Mucosa of stomach (tissue), 1 donor: ENCODE results near the gene ACBD5.
A peak's percentile ranks its signal among the peaks of the same experiment; 100 is the strongest.
"Not testable (repeated sequence)": the region's sequence is repeated elsewhere in the genome, so short reads cannot be mapped to it uniquely, and the experiment has no call there.

ENCODE experiments used
- H3K27me3 ChIP-seq: one replicate; pipeline ENCODE4 v1.7.0; 2013; ENCODE audit warnings: mild to moderate bottlenecking, low read length; ENCODE audit not compliant: control insufficient read depth, insufficient read depth
- H3K36me3 ChIP-seq: one replicate; pipeline ENCODE4 v1.7.0; 2013; ENCODE audit warnings: low read length; ENCODE audit not compliant: control insufficient read depth, insufficient read depth
- H3K4me1 ChIP-seq: one replicate; pipeline ENCODE4 v1.7.0; 2013; ENCODE audit warnings: mild to moderate bottlenecking, low read length; ENCODE audit not compliant: control insufficient read depth, insufficient read depth
- H3K4me3 ChIP-seq: one replicate; pipeline ENCODE4 v1.7.0; 2013; ENCODE audit warnings: low read length
- H3K9ac ChIP-seq: one replicate; pipeline ENCODE4 v1.7.0; 2013; ENCODE audit warnings: mild to moderate bottlenecking, low read length, moderate library complexity
- H3K9me3 ChIP-seq: one replicate; pipeline ENCODE4 v1.7.0; 2013; ENCODE audit warnings: mild to moderate bottlenecking, low read length, moderate library complexity; ENCODE audit not compliant: control insufficient read depth
- donor health status: Pancreatic carcinoma.

ACBD5 gene

DNA sequence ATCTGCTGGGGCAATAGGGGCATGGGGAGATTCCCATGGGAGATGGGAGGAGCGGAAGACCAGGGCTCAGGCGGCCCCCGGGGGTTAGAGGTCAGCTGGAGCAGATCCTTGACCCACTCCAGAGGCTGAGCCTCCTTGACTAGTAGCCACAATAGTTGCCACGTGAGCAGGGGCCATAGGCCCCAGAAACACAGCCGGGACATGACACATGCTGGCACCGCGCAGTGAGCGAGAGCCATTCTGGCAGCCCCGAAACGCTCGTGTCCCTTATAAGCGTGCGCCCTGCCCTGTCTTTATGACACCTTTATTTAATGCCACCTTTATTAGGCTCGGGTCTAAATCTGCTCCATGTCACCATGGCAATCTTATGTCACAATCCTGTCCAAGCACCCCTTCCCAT is 11.0 kb upstream of the ACBD5 start:
- Histone ChIP-seq H3K4me1 (no peaks in the 10 kb centered on the region), H3K36me3 (no peaks in the 10 kb centered on the region), H3K9ac (no peak overlapping the region), H3K4me3 (no peak overlapping the region), H3K27me3 (no peaks in the 10 kb centered on the region), H3K9me3 (no peaks in the 10 kb centered on the region)

DNA sequence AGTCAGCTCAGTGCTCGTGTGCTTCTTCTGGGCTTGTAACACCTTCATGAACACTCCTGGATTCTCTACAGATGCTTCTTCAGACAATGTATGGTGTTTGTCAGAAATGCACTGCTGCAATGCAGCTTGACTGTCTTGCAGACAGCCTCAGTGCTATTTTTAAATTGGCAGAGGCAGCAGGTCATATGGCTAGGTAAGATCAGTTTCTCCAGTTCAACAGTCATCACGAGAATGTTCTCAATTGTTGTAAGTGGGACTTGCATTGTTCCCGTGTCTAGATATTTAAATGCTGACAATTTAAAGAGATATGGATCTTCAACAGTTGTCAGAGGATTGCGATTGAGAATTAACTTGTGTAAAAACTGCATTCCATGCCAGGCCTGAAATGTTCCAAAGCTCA is 7.6 kb upstream of the ACBD5 start:
- Histone ChIP-seq H3K4me1 (no peaks in the 10 kb centered on the region), H3K9me3 (no peaks in the 10 kb centered on the region)

DNA sequence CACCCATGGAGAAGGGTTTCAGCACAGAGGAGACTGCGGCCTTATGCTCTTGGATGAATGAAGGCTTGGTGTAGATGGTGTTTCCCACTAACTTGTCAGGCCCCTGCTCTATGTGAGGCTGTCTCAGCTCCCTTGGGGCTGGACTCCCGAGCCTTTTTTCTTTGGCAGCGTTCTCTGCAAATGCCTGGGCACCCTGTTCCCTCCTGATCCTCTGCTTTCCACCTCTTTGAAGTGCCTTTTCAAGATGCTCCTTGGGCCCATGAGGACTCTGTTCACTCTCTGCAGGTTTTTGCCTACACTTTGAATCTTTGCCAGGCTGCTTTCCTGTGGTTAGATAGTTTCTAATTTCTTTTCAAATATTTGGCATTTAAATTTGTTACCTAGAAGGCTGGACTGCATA is 6.8 kb upstream of the ACBD5 start:
- Histone ChIP-seq H3K4me3 (no peak overlapping the region), H3K9me3 (no peaks in the 10 kb centered on the region), H3K36me3 (no peaks in the 10 kb centered on the region), H3K9ac (no peak overlapping the region), H3K27me3 (no peaks in the 10 kb centered on the region), H3K4me1 (no peaks in the 10 kb centered on the region)

More for the DNA sequence above, 7.6 kb upstream of the ACBD5 start:
- no peaks in the 10 kb centered on the region for H3K27me3 ChIP-seq
- H3K36me3 ChIP-seq, result no peaks in the 10 kb centered on the region
- H3K9ac ChIP-seq, result no peak overlapping the region
- no peak overlapping the region for H3K4me3 ChIP-seq

DNA sequence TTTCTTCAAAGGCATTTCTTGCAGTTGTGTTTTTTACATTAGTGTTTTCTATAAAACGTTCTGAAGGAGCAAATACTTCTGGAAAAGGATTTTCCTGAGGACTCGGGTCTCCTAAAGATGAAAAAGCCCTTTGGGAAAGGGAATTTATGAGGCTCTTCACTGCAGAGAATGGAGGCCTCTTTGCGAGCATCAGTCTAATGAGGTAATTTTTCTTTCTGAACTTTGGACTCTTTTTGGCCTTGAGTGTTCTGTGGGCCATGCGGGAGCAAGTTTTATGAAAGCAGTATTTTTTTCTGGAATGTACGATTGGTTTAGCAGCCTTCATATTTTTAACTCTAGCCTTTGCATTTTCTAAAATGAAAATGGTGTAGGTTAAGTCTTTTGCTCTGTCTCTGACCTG is 6.4 kb upstream of the ACBD5 start:
- Histone ChIP-seq H3K4me3 (no peak overlapping the region), H3K9ac (no peak overlapping the region), H3K27me3 (no peaks in the 10 kb centered on the region), H3K4me1 (no peaks in the 10 kb centered on the region), H3K9me3 (no peaks in the 10 kb centered on the region), H3K36me3 (no peaks in the 10 kb centered on the region)

DNA sequence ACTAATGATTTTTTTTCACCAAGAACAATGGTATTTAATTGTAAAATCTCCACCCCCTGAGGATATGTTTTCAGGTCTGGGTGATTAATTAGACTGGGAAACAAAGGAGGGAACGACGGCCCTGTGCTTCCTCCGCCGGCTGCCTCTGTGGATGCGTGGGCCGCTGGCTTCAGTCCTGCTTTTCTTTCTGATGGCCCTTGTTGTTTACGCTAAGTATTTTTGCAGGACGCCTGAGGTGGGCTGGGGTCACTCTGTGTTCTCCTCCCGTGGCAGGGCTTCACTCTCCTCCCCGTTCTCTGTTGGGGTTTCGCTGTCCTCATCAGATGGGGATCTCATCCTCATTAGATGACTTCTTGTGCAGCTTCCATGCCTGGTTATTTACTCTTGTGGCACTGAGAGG is 5.2 kb upstream of the ACBD5 start:
- H3K4me3 ChIP-seq, result no peak overlapping the region
- no peaks in the 10 kb centered on the region for H3K9me3 ChIP-seq
- H3K4me1 ChIP-seq, result peaks cover 7% of the 10 kb centered on the region
- H3K27me3 ChIP-seq, result no peaks in the 10 kb centered on the region
- H3K9ac ChIP-seq, result no peak overlapping the region
- H3K36me3 ChIP-seq, result no peaks in the 10 kb centered on the region

DNA sequence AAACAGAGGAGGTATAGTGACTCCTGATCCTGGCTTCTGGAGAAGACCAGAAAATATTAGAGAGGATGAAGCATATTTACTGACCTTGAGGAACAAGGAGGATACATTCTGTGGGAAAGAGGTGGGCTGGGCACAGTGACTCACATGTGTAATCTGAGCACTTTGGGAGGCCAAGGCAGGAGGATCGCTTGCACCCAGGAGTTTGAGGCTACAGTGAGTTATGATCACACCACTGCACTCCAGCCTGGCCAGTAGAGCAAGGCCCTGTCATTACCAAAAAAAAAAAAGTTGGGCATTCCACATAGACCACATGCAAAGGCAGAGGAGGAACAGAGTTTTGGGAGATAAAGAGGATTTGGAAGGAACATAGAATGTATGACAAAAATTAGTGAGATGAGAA is 4.4 kb upstream of the ACBD5 start:
- no peaks in the 10 kb centered on the region for H3K27me3 ChIP-seq
- H3K9ac ChIP-seq, result no peak overlapping the region
- no peaks in the 10 kb centered on the region for H3K9me3 ChIP-seq
- H3K4me1 ChIP-seq, result peaks cover 7% of the 10 kb centered on the region
- H3K36me3 ChIP-seq, result no peaks in the 10 kb centered on the region
- H3K4me3 ChIP-seq, result no peak overlapping the region

DNA sequence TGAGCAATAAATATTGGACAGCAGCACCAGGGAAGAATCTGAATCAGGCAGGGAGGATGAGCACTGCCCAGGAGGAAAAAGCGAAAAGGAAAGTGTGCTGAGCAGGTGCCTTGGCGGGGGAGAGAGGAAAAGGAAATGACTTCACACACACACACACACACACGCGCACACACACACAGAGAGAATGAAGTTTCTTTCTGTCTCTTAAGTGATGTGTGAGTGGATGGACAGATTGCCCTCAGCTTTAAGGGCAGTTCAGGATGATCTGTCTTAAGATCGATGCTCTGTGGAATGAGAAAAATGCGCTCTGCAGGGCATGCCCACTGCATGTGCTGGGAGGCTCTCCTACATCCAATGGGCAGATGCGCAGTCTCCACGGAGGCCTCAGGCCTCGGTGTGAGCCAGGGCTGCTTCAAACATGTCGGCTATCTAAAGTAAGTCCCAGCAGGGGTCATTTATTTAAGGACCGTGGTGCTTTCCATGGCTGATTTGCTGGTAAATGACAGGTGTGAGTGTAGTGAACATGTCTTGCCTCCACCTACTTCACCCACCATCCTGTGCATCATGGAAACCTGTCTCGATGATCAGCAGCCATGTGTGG is 2.5 kb upstream of the ACBD5 start:
- H3K36me3 ChIP-seq, result no peaks in the 10 kb centered on the region
- peaks cover 7% of the 10 kb centered on the region for H3K4me1 ChIP-seq
- H3K27me3 ChIP-seq, result no peaks in the 10 kb centered on the region
- no peaks in the 10 kb centered on the region for H3K9me3 ChIP-seq
- peak overlapping the region; percentile 20 for H3K4me3 ChIP-seq
- H3K9ac ChIP-seq, result peak overlapping the region; percentile 97

DNA sequence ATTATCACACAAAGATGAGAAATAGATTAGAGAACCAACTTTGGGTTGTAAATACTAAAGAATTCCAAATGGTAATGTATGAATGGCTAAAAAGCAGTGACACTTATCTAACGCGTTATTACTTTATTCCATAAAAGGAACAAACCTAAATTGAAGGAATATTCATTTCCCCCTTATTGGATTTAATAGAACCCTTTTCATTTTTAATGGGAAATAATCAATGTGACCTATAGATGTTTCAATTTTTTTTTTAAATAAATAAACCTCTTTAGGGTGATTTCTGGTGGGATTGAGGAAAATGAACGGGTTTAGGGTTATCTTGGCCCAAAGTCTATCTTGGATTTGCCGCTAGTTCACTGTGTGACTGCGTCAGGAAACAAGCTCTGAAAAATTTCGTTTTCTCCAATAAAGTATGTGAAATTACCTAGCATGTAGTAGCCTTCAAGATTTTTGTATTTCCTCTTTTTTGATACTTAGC is 1.9 kb upstream of the ACBD5 start:
- Histone ChIP-seq H3K4me3 (peak overlapping the region; percentile 80), H3K27me3 (no peaks in the 10 kb centered on the region), H3K36me3 (no peaks in the 10 kb centered on the region), H3K9ac (peak overlapping the region; percentile 97), H3K4me1 (peaks cover 7% of the 10 kb centered on the region), H3K9me3 (no peaks in the 10 kb centered on the region)

DNA sequence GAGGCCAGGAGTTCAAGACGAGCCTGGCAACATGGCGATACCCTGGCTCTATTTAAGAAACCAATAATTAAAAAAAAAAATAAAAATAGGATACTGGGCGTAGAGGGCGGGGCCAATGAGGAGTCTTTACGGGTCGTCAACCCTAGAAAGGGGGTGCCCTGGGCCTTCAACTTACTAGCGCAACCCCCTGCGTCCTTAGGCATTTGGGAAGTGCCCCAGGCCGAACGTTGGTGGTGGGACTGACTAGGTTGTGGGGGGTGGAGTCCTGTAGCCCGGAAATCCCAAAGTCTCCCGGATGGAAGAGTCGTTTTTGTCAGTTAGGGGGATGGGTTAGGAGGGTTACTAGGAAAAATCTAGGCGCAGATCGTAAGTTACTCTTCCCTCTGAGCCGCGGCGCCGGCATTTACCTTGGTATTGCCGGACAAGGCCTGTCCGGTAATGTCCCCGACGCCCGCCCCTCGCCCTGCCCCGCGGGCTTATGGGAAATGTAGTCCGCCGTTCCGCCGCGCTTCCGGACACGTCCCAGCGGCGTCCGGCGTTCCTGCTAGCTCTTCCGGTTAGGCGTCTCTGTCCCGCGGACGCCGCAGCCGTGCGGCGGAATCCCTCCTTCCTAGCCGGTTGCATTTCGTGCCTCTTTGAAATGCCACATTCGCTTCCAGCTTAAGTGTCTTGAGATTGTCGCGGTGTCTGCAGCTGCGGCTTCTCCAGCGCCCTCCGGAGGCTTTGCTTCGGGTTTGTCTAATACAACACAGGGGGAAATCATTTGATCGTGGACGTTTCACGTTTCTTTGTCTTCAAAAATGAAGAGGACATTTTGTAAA is 1.3 kb upstream of the ACBD5 start:
- H3K4me1 ChIP-seq, result peaks cover 7% of the 10 kb centered on the region
- no peaks in the 10 kb centered on the region for H3K27me3 ChIP-seq

DNA sequence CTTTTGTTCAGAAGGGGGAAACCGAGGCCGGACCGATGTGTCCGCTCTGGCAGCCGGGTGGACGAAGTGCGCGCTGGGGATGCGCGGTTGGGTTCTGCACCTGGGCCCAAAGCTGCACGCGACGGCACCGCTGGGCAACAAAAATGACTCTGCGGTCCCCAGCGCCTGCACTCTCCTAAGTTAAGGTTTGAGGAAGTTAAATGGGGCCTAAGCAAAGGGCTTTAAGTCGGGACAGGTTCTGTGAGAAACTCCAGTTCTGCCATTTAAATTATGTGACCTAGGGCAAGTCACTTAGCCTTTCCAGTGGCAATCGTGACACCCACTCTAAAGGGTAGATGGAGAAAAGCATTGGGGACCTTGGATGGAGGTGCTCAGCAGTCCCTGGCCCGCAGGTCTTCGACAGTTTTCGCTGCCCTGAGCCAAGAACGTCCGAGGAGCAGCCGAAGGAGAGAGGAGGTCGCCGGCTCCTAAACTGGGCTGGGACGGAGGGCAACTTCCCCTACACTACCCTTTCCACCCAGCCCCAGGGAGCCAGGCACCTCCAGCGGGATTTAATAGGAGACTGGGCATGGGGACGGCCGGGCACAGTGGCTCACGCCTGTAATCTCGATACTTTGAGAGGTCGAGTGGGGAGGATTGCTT is 534 bp upstream of the ACBD5 start:
- Histone ChIP-seq H3K36me3 (no peaks in the 10 kb centered on the region), H3K9me3 (no peaks in the 10 kb centered on the region), H3K4me3 (peak overlapping the region; percentile 80), H3K9ac (peak overlapping the region; percentile 97), H3K27me3 (no peaks in the 10 kb centered on the region), H3K4me1 (peaks cover 7% of the 10 kb centered on the region)

More for the DNA sequence above, 1.3 kb upstream of the ACBD5 start:
- Histone ChIP-seq H3K36me3 (no peaks in the 10 kb centered on the region), H3K9me3 (no peaks in the 10 kb centered on the region), H3K4me3 (peak overlapping the region; percentile 80), H3K9ac (peak overlapping the region; percentile 97)

DNA sequence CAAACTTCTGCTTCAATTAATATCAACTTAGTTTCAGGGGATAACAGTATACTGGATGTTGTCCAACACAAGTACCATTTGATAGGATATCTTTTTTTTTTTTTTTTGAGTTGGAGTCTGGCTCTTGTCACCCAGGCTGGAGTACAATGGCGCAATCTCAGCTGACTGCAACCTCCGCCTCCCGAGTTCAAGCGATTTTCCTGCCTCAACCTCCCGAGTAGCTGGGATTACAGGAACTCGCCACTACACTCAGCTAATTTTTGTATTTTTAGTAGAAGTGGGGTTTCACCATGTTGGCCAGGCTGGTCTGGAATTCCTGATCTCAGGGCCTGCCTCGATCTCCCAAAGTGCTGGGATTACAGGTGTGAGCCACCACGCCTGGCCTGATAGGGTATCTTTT is 3.1 kb downstream of the ACBD5 start:
- not testable (repeated sequence) for H3K27me3 ChIP-seq, H3K9ac ChIP-seq, H3K9me3 ChIP-seq, H3K36me3 ChIP-seq, H3K4me3 ChIP-seq
- peaks cover 11% of the 10 kb centered on the region for H3K4me1 ChIP-seq

DNA sequence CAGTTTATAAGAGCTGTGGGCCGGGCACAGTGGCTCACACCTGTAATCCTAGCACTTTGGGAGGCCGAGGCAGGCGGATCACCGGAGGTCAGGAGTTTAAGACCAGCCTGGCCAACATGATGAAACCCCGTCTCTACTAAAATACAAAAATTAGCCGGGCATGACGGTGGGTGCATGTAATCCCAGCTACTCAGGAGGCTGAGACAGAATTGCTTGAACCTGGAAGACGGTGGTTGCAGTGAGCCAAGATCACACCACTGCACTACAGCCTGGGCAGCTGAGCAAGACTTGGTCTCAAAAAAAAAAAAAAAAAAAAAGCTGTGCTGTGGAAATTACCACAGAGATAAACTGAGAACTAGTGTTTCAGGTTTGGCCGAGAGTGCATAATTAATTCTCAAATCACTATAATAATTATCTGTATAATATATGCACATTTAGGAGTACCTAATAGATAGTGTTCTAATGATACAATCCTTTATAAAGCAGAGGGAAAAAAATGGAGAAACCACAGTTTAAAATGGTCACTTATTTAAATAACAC is 3.9 kb downstream of the ACBD5 start:
- not testable (repeated sequence) for H3K9ac ChIP-seq, H3K4me3 ChIP-seq, H3K36me3 ChIP-seq, H3K9me3 ChIP-seq, H3K27me3 ChIP-seq
- H3K4me1 ChIP-seq, result peaks cover 11% of the 10 kb centered on the region
